ENCODE data around the gene CCNI. TPM values are rescaled to one million over a fixed set of nuclear protein-coding genes. Genes with fewer than 3 reads are reported as not detected.
"Not testable (repeated sequence)": the region's sequence is repeated elsewhere in the genome, so short reads cannot be mapped to it uniquely, and the experiment has no call there.

The CCNI gene
- total RNA-seq, 1 donor from 2014 or later, result 152 TPM

- Histone ChIP-seq H3K27ac (ENCODE audit: low read depth, low read length) (no peak overlapping the region), H3K4me3 (ENCODE audit: low read length in 3 of 3) (no peak overlapping the region), H3K4me1 (ENCODE audit: control insufficient read depth in 3 of 3, insufficient read depth in 3 of 3, low read length in 3 of 3) (peaks cover 0 to 13% (median 6%) of the 10 kb centered on the region in 3 donors), H3K36me3 (ENCODE audit: control insufficient read depth in 3 of 3, insufficient read depth in 3 of 3, low read length in 3 of 3) (no peaks in the 10 kb centered on the region), H3K9ac (ENCODE audit: low read depth in 1 of 3, low read length in 3 of 3) (no peak overlapping the region), H3K27me3 (ENCODE audit: control insufficient read depth in 3 of 3, insufficient read depth in 3 of 3, low read length in 3 of 3) (no peaks in the 10 kb centered on the region), H3K9me3 (ENCODE audit: control insufficient read depth in 3 of 3, low read length in 3 of 3) (no peaks in the 10 kb centered on the region)
Measured at GRCh38 chr4:77084019-77084639, 8.3 kb upstream of the CCNI start.

DNA sequence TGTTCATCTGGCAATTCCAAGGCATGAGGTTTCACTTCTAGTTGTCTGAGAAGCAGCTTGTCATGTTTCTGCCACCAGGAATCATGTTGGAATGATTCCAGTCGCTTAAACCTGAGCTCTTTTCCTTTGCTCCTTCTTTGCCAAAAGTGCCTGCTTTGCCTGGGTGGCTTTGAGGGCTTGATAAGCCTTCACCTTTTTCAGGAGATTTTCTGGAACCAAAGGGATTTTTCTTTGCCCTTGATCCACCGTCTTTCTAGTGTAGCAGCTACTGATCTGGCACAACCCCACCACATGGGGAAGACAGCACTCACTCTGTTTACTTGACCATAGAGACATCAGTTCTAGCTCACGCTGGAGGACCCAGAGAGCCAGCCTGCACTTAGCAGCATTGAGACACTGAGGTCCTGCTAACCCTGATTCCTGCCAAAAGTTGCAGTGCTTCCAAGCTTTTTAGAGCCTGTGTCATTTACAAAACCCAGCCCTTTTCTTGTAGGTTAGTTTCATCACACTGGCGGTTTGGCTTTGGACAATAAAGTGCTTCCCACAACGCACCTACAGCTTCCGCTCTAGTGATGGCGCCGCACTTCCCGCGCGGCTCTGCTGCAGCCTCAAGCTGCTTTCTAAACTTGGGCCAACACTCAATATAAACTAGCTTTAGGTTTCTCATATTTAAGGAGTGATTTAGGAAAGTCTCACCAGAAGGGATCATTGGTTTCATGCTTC is 7.3 kb upstream of the CCNI start:
- H3K9ac ChIP-seq (ENCODE audit: low read depth in 1 of 3, low read length in 3 of 3), result no peak overlapping the region
- H3K9me3 ChIP-seq (ENCODE audit: control insufficient read depth in 3 of 3, low read length in 3 of 3), result no peaks in the 10 kb centered on the region
- no peaks in the 10 kb centered on the region for H3K36me3 ChIP-seq (ENCODE audit: control insufficient read depth in 3 of 3, insufficient read depth in 3 of 3, low read length in 3 of 3)
- H3K4me1 ChIP-seq (ENCODE audit: control insufficient read depth in 3 of 3, insufficient read depth in 3 of 3, low read length in 3 of 3), result peaks cover 0 to 14% (median 6%) of the 10 kb centered on the region in 3 donors
- H3K4me3 ChIP-seq (ENCODE audit: low read length in 3 of 3), result no peak overlapping the region
- no peaks in the 10 kb centered on the region for H3K27me3 ChIP-seq (ENCODE audit: control insufficient read depth in 3 of 3, insufficient read depth in 3 of 3, low read length in 3 of 3)
- H3K27ac ChIP-seq (ENCODE audit: low read depth, low read length), result no peak overlapping the region

DNA sequence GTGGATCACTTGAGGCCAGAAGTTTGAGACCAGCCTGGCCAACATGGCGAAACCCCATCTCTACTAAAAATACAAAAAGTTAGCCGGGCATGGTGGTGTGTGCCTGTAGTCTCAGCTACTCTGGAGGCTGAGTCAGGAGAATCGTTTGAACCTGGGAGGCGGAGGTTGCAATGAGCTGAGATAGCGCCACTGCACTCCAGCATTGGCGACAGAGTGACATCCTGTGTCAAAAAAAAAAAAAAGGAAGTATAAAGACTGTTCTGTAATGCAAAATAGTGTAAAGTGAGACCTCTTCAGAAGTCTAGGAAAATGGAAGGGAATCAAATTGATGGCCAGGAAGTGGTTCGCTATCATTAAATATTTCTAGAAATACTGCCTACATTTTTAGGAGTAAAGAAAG is 5.0 kb upstream of the CCNI start:
- H3K36me3 ChIP-seq (ENCODE audit: control insufficient read depth in 3 of 3, insufficient read depth in 3 of 3, low read length in 3 of 3); H3K9ac ChIP-seq (ENCODE audit: low read depth in 1 of 3, low read length in 3 of 3); H3K4me3 ChIP-seq (ENCODE audit: low read length in 3 of 3); H3K27me3 ChIP-seq (ENCODE audit: control insufficient read depth in 3 of 3, insufficient read depth in 3 of 3, low read length in 3 of 3); H3K27ac ChIP-seq (ENCODE audit: low read depth, low read length); H3K9me3 ChIP-seq (ENCODE audit: control insufficient read depth in 3 of 3, low read length in 3 of 3): not testable (repeated sequence)
- peaks cover 10 to 14% (median 13%) of the 10 kb centered on the region in 3 donors for H3K4me1 ChIP-seq (ENCODE audit: control insufficient read depth in 3 of 3, insufficient read depth in 3 of 3, low read length in 3 of 3)

GRCh38 chr4:77079281-77079680 is 3.5 kb upstream of the CCNI start:
- Histone ChIP-seq H3K9ac (ENCODE audit: low read depth in 1 of 3, low read length in 3 of 3) (no peak overlapping the region), H3K36me3 (ENCODE audit: control insufficient read depth in 3 of 3, insufficient read depth in 3 of 3, low read length in 3 of 3) (no peaks in the 10 kb centered on the region), H3K27me3 (ENCODE audit: control insufficient read depth in 3 of 3, insufficient read depth in 3 of 3, low read length in 3 of 3) (no peaks in the 10 kb centered on the region), H3K4me1 (ENCODE audit: control insufficient read depth in 3 of 3, insufficient read depth in 3 of 3, low read length in 3 of 3) (peaks cover 13 to 16% (median 13%) of the 10 kb centered on the region in 3 donors), H3K4me3 (ENCODE audit: low read length in 3 of 3) (no peak overlapping the region), H3K27ac (ENCODE audit: low read depth, low read length) (no peak overlapping the region), H3K9me3 (ENCODE audit: control insufficient read depth in 3 of 3, low read length in 3 of 3) (no peaks in the 10 kb centered on the region)

GRCh38 chr4:77078401-77078800 is 2.6 kb upstream of the CCNI start:
- no peaks in the 10 kb centered on the region for H3K27me3 ChIP-seq (ENCODE audit: control insufficient read depth in 3 of 3, insufficient read depth in 3 of 3, low read length in 3 of 3)
- no peaks in the 10 kb centered on the region for H3K9me3 ChIP-seq (ENCODE audit: control insufficient read depth in 3 of 3, low read length in 3 of 3)
- H3K9ac ChIP-seq (ENCODE audit: low read depth in 1 of 3, low read length in 3 of 3), result no peak overlapping the region
- H3K27ac ChIP-seq (ENCODE audit: low read depth, low read length), result no peak overlapping the region
- H3K4me3 ChIP-seq (ENCODE audit: low read length in 3 of 3), result no peak overlapping the region
- no peaks in the 10 kb centered on the region for H3K36me3 ChIP-seq (ENCODE audit: control insufficient read depth in 3 of 3, insufficient read depth in 3 of 3, low read length in 3 of 3)
- H3K4me1 ChIP-seq (ENCODE audit: control insufficient read depth in 3 of 3, insufficient read depth in 3 of 3, low read length in 3 of 3), result peaks cover 16 to 25% (median 19%) of the 10 kb centered on the region in 3 donors

DNA sequence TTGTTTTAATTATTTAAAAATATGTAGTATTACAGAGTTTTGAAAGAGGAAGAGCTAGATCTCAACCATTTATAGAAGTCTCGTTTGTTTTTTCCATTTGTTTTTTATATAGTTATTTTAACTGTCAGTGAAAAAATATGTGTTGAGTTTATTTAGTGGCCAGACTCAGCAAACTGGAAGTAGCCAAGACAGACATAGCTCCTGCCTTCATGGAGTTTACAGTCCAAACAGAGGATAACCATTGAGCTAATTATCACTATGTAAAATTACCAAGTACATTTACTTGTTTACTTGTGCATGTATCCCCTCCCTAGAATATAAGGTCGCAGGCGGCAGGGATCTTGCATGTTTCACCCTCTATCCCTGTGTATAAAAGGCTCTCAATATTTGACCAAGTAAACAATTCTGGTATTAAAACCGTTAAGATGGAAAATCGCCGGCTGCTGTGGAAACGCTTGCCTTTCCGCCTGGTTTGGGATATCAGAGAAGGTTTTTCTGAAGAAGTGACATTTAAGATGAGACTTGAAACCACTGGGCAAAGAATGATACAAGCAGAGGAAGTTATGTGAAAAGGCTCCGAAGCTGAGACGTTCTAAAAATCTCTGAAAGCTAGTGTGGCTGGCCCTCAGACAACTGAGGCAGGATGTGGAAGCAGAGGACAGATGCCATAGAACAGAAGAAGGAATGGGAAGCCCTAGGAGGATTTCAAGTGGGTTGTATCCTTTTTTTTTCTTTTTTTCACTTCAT is 1.3 kb upstream of the CCNI start:
- peak overlapping the region; percentile 99 for H3K27ac ChIP-seq (ENCODE audit: low read depth, low read length)
- H3K4me3 ChIP-seq (ENCODE audit: low read length in 3 of 3), result peak overlapping the region; percentile 96 to 98 (median 97)
- peak overlapping the region; percentile 85 to 99 (median 98) for H3K9ac ChIP-seq (ENCODE audit: low read depth in 1 of 3, low read length in 3 of 3)
- H3K36me3 ChIP-seq (ENCODE audit: control insufficient read depth in 3 of 3, insufficient read depth in 3 of 3, low read length in 3 of 3), result no peaks in the 10 kb centered on the region
- H3K4me1 ChIP-seq (ENCODE audit: control insufficient read depth in 3 of 3, insufficient read depth in 3 of 3, low read length in 3 of 3), result peaks cover 19 to 33% (median 20%) of the 10 kb centered on the region in 3 donors
- H3K27me3 ChIP-seq (ENCODE audit: control insufficient read depth in 3 of 3, insufficient read depth in 3 of 3, low read length in 3 of 3), result no peaks in the 10 kb centered on the region
- H3K9me3 ChIP-seq (ENCODE audit: control insufficient read depth in 3 of 3, low read length in 3 of 3), result no peaks in the 10 kb centered on the region

DNA sequence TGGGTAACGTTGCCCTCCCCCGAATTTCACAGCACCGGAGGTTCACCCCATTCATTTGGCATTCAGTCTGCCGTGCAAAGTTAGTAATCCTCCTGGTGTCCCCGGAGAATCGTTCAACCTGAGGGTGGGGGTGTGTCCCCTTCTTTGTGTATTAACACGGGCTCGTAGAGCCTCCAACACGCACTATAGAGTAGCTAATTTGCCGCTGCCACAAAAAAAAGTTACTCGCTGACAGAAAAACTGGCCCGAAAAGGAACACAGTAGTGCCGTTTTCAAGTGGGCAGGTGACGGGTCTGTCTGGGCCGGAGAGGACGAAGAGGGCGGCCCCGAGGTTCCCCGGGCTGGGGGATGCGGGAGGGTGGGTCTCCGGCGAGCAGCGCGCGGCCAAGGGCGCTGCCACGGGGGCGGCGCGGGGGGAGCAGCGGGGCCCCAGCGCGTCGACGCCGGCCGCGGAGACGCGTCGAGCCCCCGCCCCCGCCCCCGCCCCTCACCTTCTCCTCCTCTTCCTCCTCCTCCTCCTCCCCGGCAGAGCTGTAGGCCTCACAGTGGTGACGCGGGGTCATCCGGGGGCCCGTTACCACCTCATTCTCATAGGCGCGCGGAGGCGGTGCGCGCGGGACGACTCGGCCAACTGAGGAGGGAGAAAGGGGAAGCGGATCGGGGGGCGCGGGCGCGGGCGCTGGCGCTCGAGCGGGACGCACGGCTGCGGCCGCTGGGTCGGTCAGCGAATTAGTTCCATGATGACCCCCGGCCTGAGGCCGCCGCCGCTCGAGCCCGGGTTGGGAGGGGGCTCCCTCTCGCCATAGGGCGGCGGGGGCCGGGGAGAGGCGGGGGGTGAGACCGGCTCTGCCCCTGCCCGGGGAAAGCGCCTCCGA is 571 bp downstream of the CCNI start:
- Histone ChIP-seq H3K9ac (ENCODE audit: low read depth in 1 of 3, low read length in 3 of 3) (peak overlapping the region; percentile 83 to 98 (median 85)), H3K9me3 (ENCODE audit: control insufficient read depth in 3 of 3, low read length in 3 of 3) (no peaks in the 10 kb centered on the region), H3K27me3 (ENCODE audit: control insufficient read depth in 3 of 3, insufficient read depth in 3 of 3, low read length in 3 of 3) (no peaks in the 10 kb centered on the region), H3K4me1 (ENCODE audit: control insufficient read depth in 3 of 3, insufficient read depth in 3 of 3, low read length in 3 of 3) (peaks cover 19 to 33% (median 20%) of the 10 kb centered on the region in 3 donors), H3K36me3 (ENCODE audit: control insufficient read depth in 3 of 3, insufficient read depth in 3 of 3, low read length in 3 of 3) (no peaks in the 10 kb centered on the region), H3K4me3 (ENCODE audit: low read length in 3 of 3) (peak overlapping the region; percentile 96 to 98 (median 97)), H3K27ac (ENCODE audit: low read depth, low read length) (peak overlapping the region; percentile 99)

GRCh38 chr4:77074381-77074831 is 1.4 kb downstream of the CCNI start:
- peak overlapping the region; percentile 55 to 58 (median 57) for H3K9ac ChIP-seq (ENCODE audit: low read depth in 1 of 3, low read length in 3 of 3)
- peaks cover 18 to 36% (median 20%) of the 10 kb centered on the region in 3 donors for H3K4me1 ChIP-seq (ENCODE audit: control insufficient read depth in 3 of 3, insufficient read depth in 3 of 3, low read length in 3 of 3)

GRCh38 chr4:77073981-77074380 is 1.8 kb downstream of the CCNI start:
- Histone ChIP-seq H3K4me3 (ENCODE audit: low read length in 3 of 3) (peak overlapping the region; percentile 78 to 96 (median 85)), H3K27me3 (ENCODE audit: control insufficient read depth in 3 of 3, insufficient read depth in 3 of 3, low read length in 3 of 3) (no peaks in the 10 kb centered on the region), H3K4me1 (ENCODE audit: control insufficient read depth in 3 of 3, insufficient read depth in 3 of 3, low read length in 3 of 3) (peaks cover 15 to 36% (median 18%) of the 10 kb centered on the region in 3 donors), H3K36me3 (ENCODE audit: control insufficient read depth in 3 of 3, insufficient read depth in 3 of 3, low read length in 3 of 3) (no peaks in the 10 kb centered on the region), H3K27ac (ENCODE audit: low read depth, low read length) (peak overlapping the region; percentile 99), H3K9me3 (ENCODE audit: control insufficient read depth in 3 of 3, low read length in 3 of 3) (no peaks in the 10 kb centered on the region), H3K9ac (ENCODE audit: low read depth in 1 of 3, low read length in 3 of 3) (peak overlapping the region; percentile 55 to 58 (median 57))

More at GRCh38 chr4:77074381-77074831, 1.4 kb downstream of the CCNI start:
- peak overlapping the region; percentile 99 for H3K27ac ChIP-seq (ENCODE audit: low read depth, low read length)
- H3K36me3 ChIP-seq (ENCODE audit: control insufficient read depth in 3 of 3, insufficient read depth in 3 of 3, low read length in 3 of 3), result no peaks in the 10 kb centered on the region
- H3K4me3 ChIP-seq (ENCODE audit: low read length in 3 of 3), result peak overlapping the region; percentile 78 to 96 (median 85)
- no peaks in the 10 kb centered on the region for H3K27me3 ChIP-seq (ENCODE audit: control insufficient read depth in 3 of 3, insufficient read depth in 3 of 3, low read length in 3 of 3)
- H3K9me3 ChIP-seq (ENCODE audit: control insufficient read depth in 3 of 3, low read length in 3 of 3), result no peaks in the 10 kb centered on the region

All from skeletal muscle tissue (tissue), 4 donors.